PFSK-1 (cell line): Measurements from ENCODE around the gene MRPL28.

ENCODE experiments used
- FOXP2 ChIP-seq: optimal IDR thresholded peaks from 2 replicates; pipeline ENCODE3; 2011; ENCODE audit warnings: borderline replicate concordance, control low read depth, inconsistent platforms; ENCODE audit not compliant: insufficient read depth; ENCODE audit errors: extremely low read length, extremely low read depth
- POLR2AphosphoS5 ChIP-seq: IDR thresholded peaks from 2 replicates; pipeline ENCODE4 v1.6.1; 2012; ENCODE audit warnings: low read depth, mild to moderate bottlenecking, control low read depth, low read length, moderate library complexity
- REST ChIP-seq, 2 experiments: IDR thresholded peaks; 2 replicates each; pipeline versions ENCODE4 v1.6.1 to v1.8.0; 2011 to 2012; ENCODE audit warnings: low read depth in 2 of 2, low read length in 2 of 2, control low read depth in 1 of 2, inconsistent platforms in 1 of 2, mild to moderate bottlenecking in 1 of 2, moderate library complexity in 1 of 2; ENCODE audit not compliant: insufficient read depth in 1 of 2
- SIN3A ChIP-seq: IDR thresholded peaks from 2 replicates; pipeline ENCODE4 v1.6.1; 2012; ENCODE audit warnings: mild to moderate bottlenecking, low read length, moderate library complexity, borderline replicate concordance; ENCODE audit not compliant: insufficient read depth
- TAF1 ChIP-seq: IDR thresholded peaks from 2 replicates; pipeline ENCODE4 v1.6.1; 2012; ENCODE audit warnings: low read length, control low read depth, borderline replicate concordance; ENCODE audit not compliant: insufficient read depth

Gene MRPL28

GRCh38 chr16:376817-377418 is 6.6 kb upstream of the MRPL28 start:
- TF ChIP-seq REST (IDR thresholded peaks at IDR 0.05; ENCODE audit: insufficient read depth in 1 of 2, low read depth in 2 of 2, low read length in 2 of 2): no peak

- TF ChIP-seq REST (IDR thresholded peaks at IDR 0.05; ENCODE audit: insufficient read depth in 1 of 2, low read depth in 2 of 2, low read length in 2 of 2): no peak
- no peak for TF ChIP-seq TAF1
- no peak for TF ChIP-seq POLR2AphosphoS5
- TF ChIP-seq FOXP2: no peak
- no peak for TF ChIP-seq SIN3A
Measured at GRCh38 chr16:375927-376816, 5.8 kb upstream of the MRPL28 start.

- TF ChIP-seq REST (IDR thresholded peaks at IDR 0.05; ENCODE audit: insufficient read depth in 1 of 2, low read depth in 2 of 2, low read length in 2 of 2): no peak
- TF ChIP-seq FOXP2: no peak
- no peak for TF ChIP-seq SIN3A
- no peak for TF ChIP-seq POLR2AphosphoS5
- no peak for TF ChIP-seq TAF1
Measured at GRCh38 chr16:375212-375611, 4.9 kb upstream of the MRPL28 start.

GRCh38 chr16:374616-374926 is 4.2 kb upstream of the MRPL28 start:
- no peak for TF ChIP-seq TAF1
- no peak for TF ChIP-seq POLR2AphosphoS5
- no peak for TF ChIP-seq FOXP2
- no peak for TF ChIP-seq REST (IDR thresholded peaks at IDR 0.05; ENCODE audit: insufficient read depth in 1 of 2, low read depth in 2 of 2, low read length in 2 of 2)
- no peak for TF ChIP-seq SIN3A
